ENCODE data around the gene CHST13. TPM values are rescaled to one million over a fixed set of nuclear protein-coding genes. Genes with fewer than 3 reads are reported as not detected.

Gene CHST13
- polyA plus RNA-seq, 3 donors = 16.6 to 41.8 (median 39.2) TPM

GRCh38 chr3:126552688-126553283, 28.8 kb downstream of the CHST13 start:
- no peak for TF ChIP-seq CTCF (IDR thresholded peaks at IDR 0.05)
- Histone ChIP-seq H4K20me1 (ENCODE audit: insufficient read depth, low read length) (no peaks in the 10 kb centered on the region), H3K36me3 (replicated peaks in 1 of 2; ENCODE audit: control insufficient read depth in 1 of 2, insufficient read depth in 2 of 2, low read length in 2 of 2) (no peaks in the 10 kb centered on the region), H3K4me1 (ENCODE audit: control insufficient read depth in 1 of 2, insufficient read depth in 2 of 2, low read length in 2 of 2) (peaks cover 9 to 14% of the 10 kb centered on the region in 2 donors), H3K4me3 (replicated peaks in 1 of 3; ENCODE audit: low read depth in 2 of 3, low read length in 3 of 3) (no peak overlapping the region), H3K27ac (ENCODE audit: low read depth in 1 of 2, low read length in 2 of 2) (no peak overlapping the region), H3K9me3 (replicated peaks in 1 of 2; ENCODE audit: control insufficient read depth in 1 of 2, insufficient read depth in 1 of 2, low read length in 2 of 2) (no peaks in the 10 kb centered on the region), H3K27me3 (ENCODE audit: control insufficient read depth in 2 of 2, insufficient read depth in 2 of 2, low read length in 2 of 2) (no peaks in the 10 kb centered on the region), H3K79me2 (ENCODE audit: insufficient read depth, low read length) (no peaks in the 10 kb centered on the region), H3K4me2 (replicated peaks; ENCODE audit: extremely low read depth, low read length, poor library complexity, severe bottlenecking) (no peak overlapping the region), H2AFZ (ENCODE audit: insufficient read depth, low read depth, low read length, poor library complexity, severe bottlenecking) (no peak overlapping the region), H3K9ac (ENCODE audit: insufficient read depth, low read length, poor library complexity, severe bottlenecking) (no peak overlapping the region)
- no peak overlapping the region for H3K27ac Mint-ChIP-seq
- H3K4me3 Mint-ChIP-seq = no peak overlapping the region
- 93% methylated on average over 11 of the region's 14 CpGs for WGBS (ENCODE audit: insufficient coverage)
- H3K36me3 Mint-ChIP-seq = no peaks in the 10 kb centered on the region
- H3K27me3 Mint-ChIP-seq (ENCODE audit: low read depth in 3 of 3) = peaks cover 3 to 14% (median 4%) of the 10 kb centered on the region in 3 donors
- intact Hi-C loops (cut with micrococcal nuclease) = no loop called here
- DNase-seq = peak in 1 of 3 donors; percentile 1
- peaks cover 16% of the 10 kb centered on the region for H3K4me1 Mint-ChIP-seq
- H3K9me3 Mint-ChIP-seq = peaks cover 0 to 2% (median 0%) of the 10 kb centered on the region in 7 donors

- no peak overlapping the region for H3K4me2 ChIP-seq (replicated peaks; ENCODE audit: extremely low read depth, low read length, poor library complexity, severe bottlenecking)
- H4K20me1 ChIP-seq (ENCODE audit: insufficient read depth, low read length) = no peaks in the 10 kb centered on the region
- peaks cover 6 to 11% of the 10 kb centered on the region in 2 donors for H3K4me1 ChIP-seq (ENCODE audit: control insufficient read depth in 1 of 2, insufficient read depth in 2 of 2, low read length in 2 of 2)
- no peaks in the 10 kb centered on the region for H3K9me3 ChIP-seq (replicated peaks in 1 of 2; ENCODE audit: control insufficient read depth in 1 of 2, insufficient read depth in 1 of 2, low read length in 2 of 2)
- H3K9ac ChIP-seq (ENCODE audit: insufficient read depth, low read length, poor library complexity, severe bottlenecking) = no peak overlapping the region
- H3K27ac Mint-ChIP-seq = no peak overlapping the region
- H3K4me3 Mint-ChIP-seq = no peak overlapping the region
- no peaks in the 10 kb centered on the region for H3K36me3 ChIP-seq (replicated peaks in 1 of 2; ENCODE audit: control insufficient read depth in 1 of 2, insufficient read depth in 2 of 2, low read length in 2 of 2)
- intact Hi-C loops (cut with micrococcal nuclease) = no loop called here
- TF ChIP-seq CTCF (IDR thresholded peaks at IDR 0.05) = no peak
- DNase-seq = peak in 1 of 3 donors; percentile 1
- H2AFZ ChIP-seq (ENCODE audit: insufficient read depth, low read depth, low read length, poor library complexity, severe bottlenecking) = no peak overlapping the region
- no peaks in the 10 kb centered on the region for H3K79me2 ChIP-seq (ENCODE audit: insufficient read depth, low read length)
- WGBS (ENCODE audit: insufficient coverage) = 91% methylated on average over 14 of the region's 19 CpGs
- H3K9me3 Mint-ChIP-seq = peaks cover 0 to 2% (median 0%) of the 10 kb centered on the region in 7 donors
- H3K4me1 Mint-ChIP-seq = peaks cover 12% of the 10 kb centered on the region
- no peaks in the 10 kb centered on the region for H3K36me3 Mint-ChIP-seq
- no peak overlapping the region for H3K4me3 ChIP-seq (replicated peaks in 1 of 3; ENCODE audit: low read depth in 2 of 3, low read length in 3 of 3)
- no peaks in the 10 kb centered on the region for H3K27me3 ChIP-seq (ENCODE audit: control insufficient read depth in 2 of 2, insufficient read depth in 2 of 2, low read length in 2 of 2)
- no peak overlapping the region for H3K27ac ChIP-seq (ENCODE audit: low read depth in 1 of 2, low read length in 2 of 2)
- H3K27me3 Mint-ChIP-seq (ENCODE audit: low read depth in 3 of 3) = peaks cover 3 to 9% (median 4%) of the 10 kb centered on the region in 3 donors
Measured at GRCh38 chr3:126553284-126554084, 29.5 kb downstream of the CHST13 start.

All from CD14-positive monocyte (primary cell).